Measurements from ENCODE around the gene LAPTM4A. TPM values are rescaled to one million over a fixed set of nuclear protein-coding genes. Genes with fewer than 3 reads are reported as not detected.

LAPTM4A gene
- total RNA-seq, 4 donors from 2014 or later: 138 to 216 (median 191) TPM

DNA sequence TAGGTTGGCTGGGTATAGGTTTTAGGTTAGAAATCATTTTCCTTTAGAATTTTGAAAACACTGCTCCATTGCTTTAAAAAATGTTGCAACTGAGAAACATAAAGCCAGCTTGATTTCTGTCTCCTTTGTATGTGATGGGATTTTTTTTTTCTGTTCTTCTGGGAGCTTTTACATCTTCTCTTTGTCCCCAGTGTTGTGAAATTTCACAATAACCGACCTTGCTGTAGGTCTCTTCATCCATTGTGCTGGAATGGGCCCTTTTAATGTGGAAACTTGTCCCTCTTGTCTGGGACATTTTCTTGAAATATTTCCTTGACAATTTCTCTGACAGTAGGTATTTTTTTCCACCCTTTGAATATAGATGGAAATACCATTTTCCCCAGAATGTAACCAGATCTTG lies 44.0 kb upstream of the LAPTM4A start:
- TF ChIP-seq EP300 (IDR thresholded peaks at IDR 0.05): no peak
- no peak for TF ChIP-seq POLR2A (IDR thresholded peaks at IDR 0.05)
- no peak for TF ChIP-seq CTCF (IDR thresholded peaks at IDR 0.05)
- H3K36me3 ChIP-seq: no peaks in the 10 kb centered on the region
- no peaks in the 10 kb centered on the region for H3K27me3 ChIP-seq
- no peak for DNase-seq (ENCODE audit: low spot score in 2 of 2)
- H3K9me3 ChIP-seq: no peaks in the 10 kb centered on the region
- 69 to 92% methylated on average over 1 of the region's 1 CpG for WGBS, 2 donors
- H3K4me1 ChIP-seq: peaks cover 0 to 46% (median 0%) of the 10 kb centered on the region in 4 donors
- H3K4me3 ChIP-seq: no peak overlapping the region
- no peak overlapping the region for H3K27ac ChIP-seq

DNA sequence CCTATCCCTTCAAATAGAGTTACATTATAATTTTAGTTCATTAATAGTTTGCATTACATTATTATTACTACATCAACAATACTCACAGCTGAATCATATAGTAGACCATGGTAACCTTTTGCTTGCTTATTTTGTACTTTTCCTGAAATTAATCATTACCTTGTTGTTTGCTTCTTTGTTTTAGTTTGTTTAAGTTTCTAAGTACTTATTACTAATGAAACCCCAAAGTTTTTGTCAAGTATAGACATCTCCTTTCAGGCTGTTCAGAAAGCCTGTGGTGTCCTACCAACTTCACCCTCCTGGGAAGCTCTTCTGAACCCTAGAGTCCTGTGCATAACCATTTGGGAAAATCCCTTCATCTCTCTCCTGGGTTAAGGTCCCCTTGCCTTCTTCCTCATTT lies 43.5 kb upstream of the LAPTM4A start:
- Histone ChIP-seq H3K4me3 (no peak overlapping the region), H3K9me3 (no peaks in the 10 kb centered on the region), H3K27ac (no peak overlapping the region), H3K4me1 (peaks cover 0 to 46% (median 0%) of the 10 kb centered on the region in 4 donors), H3K36me3 (no peaks in the 10 kb centered on the region), H3K27me3 (no peaks in the 10 kb centered on the region)
- TF ChIP-seq CTCF (IDR thresholded peaks at IDR 0.05) (no peak), EP300 (IDR thresholded peaks at IDR 0.05) (no peak), POLR2A (IDR thresholded peaks at IDR 0.05) (no peak)
- DNase-seq (ENCODE audit: low spot score in 2 of 2): no peak

DNA sequence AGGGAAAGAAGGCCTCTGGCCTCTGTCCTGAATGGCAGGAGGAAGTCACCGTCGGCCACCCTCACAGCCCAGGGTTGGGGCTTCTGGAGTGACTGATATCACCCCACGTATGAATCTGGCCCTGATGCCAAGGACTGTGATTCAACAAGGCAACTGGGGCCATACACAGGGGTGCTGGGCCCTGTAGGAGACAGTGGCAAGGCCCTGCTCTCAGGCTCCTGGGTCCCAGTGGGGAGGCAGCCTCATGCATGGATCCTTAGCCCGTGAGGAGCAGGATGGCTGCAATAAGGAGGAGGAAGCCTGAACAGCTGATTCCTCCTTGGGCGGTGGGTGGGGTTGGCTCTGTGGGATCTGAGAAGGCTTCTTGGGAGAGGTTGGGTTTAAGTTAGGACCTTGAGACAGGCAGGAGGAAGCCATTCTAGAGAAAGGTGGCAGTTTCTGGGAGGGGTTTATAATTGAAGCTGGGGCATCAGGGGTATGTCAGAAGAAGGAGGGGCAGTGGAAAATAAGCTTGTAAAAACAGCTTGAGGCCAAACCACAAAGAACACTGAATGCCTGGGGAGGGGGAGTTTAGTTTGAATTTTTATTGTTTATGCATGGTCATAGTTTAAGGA lies 42.8 kb upstream of the LAPTM4A start:
- Histone ChIP-seq H3K4me1 (peaks cover 0 to 46% (median 0%) of the 10 kb centered on the region in 4 donors), H3K36me3 (no peaks in the 10 kb centered on the region), H3K4me3 (no peak overlapping the region), H3K27me3 (no peaks in the 10 kb centered on the region), H3K9me3 (no peaks in the 10 kb centered on the region), H3K27ac (no peak overlapping the region)
- DNase-seq (ENCODE audit: low spot score in 2 of 2): no peak
- WGBS, 2 donors: 62 to 83% methylated on average over 5 of the region's 5 CpGs
- TF ChIP-seq CTCF (IDR thresholded peaks at IDR 0.05): no peak
- no peak for TF ChIP-seq EP300 (IDR thresholded peaks at IDR 0.05)
- no peak for TF ChIP-seq POLR2A (IDR thresholded peaks at IDR 0.05)

DNA sequence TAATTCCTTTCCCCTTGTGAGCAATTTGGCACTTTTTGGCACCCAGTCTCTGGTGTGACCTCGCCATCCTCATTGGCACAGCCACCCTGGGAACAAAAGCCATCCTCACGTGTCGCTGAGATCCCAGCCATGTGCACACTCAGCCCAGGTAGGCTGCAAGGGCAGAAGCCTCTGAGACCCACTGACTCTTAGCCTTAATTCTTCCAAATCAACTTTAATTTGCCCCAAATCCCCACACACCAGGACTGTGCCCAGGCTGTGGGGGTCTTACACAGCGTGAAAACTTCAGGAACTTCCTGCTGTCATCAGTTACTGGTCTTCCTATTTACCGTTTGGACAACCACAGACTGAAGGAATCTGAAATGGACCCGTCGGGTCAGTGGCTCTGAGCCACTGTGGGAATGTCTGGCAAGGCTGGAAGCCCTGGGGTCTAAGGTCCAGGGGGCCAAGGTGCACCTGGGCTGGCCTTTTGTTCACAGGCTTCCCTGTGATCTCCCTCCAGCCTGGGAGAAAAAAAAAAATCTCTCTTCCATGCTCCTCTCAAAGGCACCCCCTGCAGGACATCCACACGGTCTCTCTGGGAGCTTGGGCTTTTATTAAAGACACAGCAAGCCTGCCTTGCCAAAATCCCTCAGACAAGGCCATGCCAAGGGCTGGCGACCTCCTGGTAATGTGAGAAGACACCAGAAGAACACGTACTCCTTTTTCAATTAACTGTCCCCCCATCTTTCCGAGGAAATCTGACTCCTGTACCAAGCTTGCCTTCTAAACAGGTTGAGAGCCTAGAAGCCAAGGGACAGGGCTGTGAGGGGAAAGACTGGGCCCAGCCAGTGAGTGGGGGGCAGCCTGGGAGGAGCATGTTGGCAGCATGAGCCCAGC lies 42.1 kb upstream of the LAPTM4A start:
- 45 to 50% methylated on average over 11 of the region's 11 CpGs for WGBS, 2 donors
- no peaks in the 10 kb centered on the region for H3K36me3 ChIP-seq
- TF ChIP-seq EP300 (IDR thresholded peaks at IDR 0.05) (peak in 1 of 2 donors; percentile 14), CTCF (IDR thresholded peaks at IDR 0.05) (peak in 4 of 5 experiments; percentile 23 to 55 (median 37)), POLR2A (IDR thresholded peaks at IDR 0.05) (no peak)
- no peaks in the 10 kb centered on the region for H3K27me3 ChIP-seq
- H3K27ac ChIP-seq: peak overlapping the region in 1 of 4 donors; percentile 22
- H3K4me3 ChIP-seq: no peak overlapping the region
- DNase-seq (ENCODE audit: low spot score in 2 of 2): peak; percentile 44 to 77
- H3K4me1 ChIP-seq: peaks cover 0 to 46% (median 0%) of the 10 kb centered on the region in 4 donors
- no peaks in the 10 kb centered on the region for H3K9me3 ChIP-seq

GRCh38 chr2:20092901-20093235 lies 41.4 kb upstream of the LAPTM4A start:
- Histone ChIP-seq H3K27me3 (no peaks in the 10 kb centered on the region), H3K4me3 (no peak overlapping the region), H3K9me3 (no peaks in the 10 kb centered on the region), H3K36me3 (no peaks in the 10 kb centered on the region), H3K4me1 (peaks cover 0 to 43% (median 0%) of the 10 kb centered on the region in 4 donors), H3K27ac (no peak overlapping the region)
- no peak for TF ChIP-seq POLR2A (IDR thresholded peaks at IDR 0.05)
- no peak for DNase-seq (ENCODE audit: low spot score in 2 of 2)
- 94 to 96% methylated on average over 5 of the region's 5 CpGs for WGBS, 2 donors
